HuH-7.5 (cell line): ENCODE data around the gene NDUFB11.

Source experiments
- DNase-seq: peaks from one replicate; pipeline ENCODE4 v3.0.0; 2011; ENCODE audit warnings: low spot score

NDUFB11 gene

DNA sequence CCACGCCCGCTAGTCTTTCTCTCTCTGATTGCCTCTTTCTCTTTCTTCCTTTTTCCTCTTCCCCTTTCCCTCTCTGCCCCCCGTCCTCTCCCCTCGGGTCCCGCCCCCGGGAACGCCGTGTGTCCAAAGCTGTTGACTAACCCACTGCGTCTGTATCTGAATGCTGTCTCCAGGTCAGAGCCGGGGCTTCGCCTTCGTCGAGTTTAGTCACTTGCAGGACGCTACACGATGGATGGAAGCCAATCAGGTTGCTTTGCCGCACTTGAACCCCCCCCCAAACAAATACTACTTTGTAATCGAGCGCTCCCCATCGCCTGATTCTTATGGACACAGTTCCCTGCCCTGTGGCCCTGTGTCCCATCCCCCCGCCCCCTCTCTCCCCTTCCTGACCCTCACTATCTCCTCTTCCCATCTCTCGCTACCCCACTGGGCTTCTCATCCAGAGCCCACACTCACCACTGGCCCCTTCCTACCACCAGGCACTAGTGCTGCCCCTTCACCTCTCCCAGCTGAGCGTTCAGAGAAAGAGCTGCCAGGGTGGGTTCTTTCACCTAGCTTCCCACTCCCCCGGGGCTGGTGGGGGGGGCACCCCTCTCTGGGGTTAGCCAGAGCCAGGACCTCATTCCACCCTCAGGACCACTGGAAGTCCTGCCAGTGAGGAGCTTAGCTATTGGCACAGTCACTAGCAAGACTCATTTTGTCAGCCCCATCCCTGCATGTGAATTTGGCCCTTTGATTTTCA, 30.5 kb upstream of the NDUFB11 start:
- DNase-seq = no peak

DNA sequence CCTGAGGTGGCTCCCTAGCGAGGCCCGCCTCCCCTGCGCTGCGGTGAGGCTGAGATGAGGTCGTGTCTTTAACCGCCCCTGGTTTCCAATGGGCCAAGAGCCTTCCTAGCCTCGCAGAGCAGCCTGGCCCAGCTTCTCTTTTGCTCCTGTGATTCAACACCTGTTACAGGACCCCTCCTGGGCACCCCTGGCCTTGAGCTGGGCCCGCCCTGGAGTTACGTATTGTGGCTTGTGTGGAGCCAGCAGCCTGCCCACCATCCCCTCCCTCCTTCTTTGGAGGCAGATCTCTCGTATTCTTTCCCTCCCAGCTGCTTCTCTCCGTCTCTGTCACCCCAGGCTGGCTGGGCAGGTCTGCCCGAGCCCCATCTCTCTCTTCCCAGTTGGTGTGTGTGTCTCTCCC, 29.9 kb upstream of the NDUFB11 start:
- DNase-seq = no peak

DNA sequence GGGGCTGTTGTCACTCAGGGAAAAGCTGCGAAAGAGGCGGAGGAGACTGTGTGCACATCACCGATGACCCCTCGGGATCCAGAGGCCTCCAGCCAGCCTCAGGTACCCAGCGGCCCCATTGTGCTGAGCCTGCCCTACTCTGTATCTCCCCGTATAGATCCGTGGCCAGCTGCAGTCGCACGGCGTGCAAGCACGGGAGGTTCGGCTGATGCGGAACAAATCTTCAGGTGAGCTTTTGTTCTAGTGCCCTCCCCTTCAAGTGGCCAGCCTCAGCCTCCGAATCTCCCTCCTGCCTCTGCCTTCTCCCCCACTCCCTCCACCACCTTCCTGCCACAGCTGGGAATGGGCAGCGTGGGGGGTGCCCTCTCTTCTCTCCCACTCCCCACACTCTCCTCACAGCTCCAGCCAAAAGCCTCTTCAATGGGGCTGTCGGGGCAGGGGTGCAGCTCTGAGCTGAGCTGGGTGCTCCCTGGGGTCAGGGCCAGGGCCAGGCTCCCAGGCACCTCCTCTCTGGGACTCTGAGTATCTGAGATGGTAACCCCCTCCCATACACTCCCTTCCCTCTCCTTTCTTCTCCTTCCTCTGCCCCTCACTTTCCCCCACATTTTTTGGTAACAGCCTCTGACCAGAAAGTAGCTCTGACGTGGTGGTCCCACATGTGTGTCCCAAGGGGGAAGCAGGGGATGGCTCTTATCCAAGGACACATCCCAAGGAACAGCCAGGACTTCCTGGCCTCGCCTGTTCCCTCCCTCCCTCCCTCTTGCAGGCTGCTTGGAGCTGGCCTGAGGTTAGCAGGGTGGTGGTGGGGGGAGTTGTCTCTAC, 28.7 kb upstream of the NDUFB11 start:
- DNase-seq = no peak

DNA sequence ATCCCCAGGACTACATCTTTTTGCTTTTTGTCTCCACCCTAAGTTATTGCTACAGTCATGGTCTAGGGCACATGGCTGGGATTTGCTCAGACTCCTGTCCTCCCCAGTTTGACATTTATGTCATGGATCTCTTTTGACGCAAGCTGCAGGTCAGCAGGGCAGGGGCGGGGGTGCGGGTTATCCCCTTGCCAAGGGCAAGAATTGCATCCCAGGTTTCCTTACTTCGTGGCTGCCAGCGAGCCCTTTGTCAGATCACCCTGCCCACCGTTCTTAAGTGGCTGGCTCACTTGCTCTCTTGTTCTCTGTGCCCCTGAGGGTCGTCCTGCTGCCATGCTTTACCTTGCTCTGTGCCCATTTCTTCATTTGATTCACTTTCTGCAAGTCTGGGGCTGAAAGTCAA, 28.0 kb upstream of the NDUFB11 start:
- no peak for DNase-seq

DNA sequence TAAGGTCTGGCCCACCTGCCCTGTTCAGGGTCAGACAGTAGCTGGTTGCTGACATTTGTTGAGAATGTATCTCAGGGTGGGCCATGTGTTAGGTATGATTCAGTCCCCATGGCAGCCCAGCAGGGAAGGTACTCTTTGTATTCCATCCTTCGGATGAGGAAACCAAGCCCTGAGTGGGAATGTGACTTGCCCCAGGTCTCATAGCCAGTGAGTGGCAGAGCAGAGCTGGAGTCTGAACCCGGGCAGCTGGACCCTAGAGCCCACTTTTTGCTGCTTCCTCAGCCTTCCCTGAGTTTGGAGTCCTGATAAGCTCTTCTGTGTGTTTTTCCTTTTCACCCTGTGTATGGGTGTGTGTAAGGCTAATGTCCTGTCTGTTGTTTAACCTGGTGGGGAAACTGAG, 27.5 kb upstream of the NDUFB11 start:
- no peak for DNase-seq

DNA sequence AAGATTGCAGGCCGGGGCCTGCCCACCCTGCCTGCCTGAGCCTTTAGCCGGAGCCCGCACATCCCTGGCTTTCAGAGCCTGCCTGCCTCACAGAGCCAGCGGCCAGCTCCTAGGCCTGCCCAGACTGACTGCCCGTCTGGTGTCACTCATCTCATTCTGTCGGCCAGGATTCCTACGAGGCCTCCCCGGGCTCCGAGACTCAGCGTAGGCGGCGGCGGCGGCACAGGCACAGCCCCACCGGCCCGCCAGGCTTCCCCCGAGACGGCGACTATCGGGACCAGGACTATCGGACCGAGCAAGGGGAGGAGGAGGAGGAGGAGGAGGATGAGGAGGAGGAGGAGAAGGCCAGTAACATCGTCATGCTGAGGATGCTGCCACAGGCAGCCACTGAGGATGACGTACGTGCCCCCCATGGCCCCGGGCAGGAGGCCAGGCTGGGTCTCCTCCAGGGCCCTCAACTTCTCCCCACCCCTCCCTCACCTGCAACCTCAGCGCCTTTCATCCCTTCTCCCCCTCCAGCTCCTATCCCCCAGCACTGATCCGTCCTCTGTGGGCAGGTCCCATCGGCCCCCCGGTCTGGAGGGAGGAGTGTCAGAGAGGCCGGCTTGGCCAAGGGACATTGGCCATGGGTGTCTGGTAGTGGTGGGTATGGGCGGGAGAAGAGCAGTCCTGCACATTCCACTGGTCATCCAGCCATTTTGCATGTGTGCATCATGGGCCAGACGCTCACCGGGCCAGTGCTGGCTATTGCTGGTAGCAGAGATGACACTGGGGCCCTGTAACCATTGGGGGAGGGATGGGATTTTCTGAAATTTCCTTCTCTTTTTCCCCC, 26.6 kb upstream of the NDUFB11 start:
- DNase-seq = no peak

DNA sequence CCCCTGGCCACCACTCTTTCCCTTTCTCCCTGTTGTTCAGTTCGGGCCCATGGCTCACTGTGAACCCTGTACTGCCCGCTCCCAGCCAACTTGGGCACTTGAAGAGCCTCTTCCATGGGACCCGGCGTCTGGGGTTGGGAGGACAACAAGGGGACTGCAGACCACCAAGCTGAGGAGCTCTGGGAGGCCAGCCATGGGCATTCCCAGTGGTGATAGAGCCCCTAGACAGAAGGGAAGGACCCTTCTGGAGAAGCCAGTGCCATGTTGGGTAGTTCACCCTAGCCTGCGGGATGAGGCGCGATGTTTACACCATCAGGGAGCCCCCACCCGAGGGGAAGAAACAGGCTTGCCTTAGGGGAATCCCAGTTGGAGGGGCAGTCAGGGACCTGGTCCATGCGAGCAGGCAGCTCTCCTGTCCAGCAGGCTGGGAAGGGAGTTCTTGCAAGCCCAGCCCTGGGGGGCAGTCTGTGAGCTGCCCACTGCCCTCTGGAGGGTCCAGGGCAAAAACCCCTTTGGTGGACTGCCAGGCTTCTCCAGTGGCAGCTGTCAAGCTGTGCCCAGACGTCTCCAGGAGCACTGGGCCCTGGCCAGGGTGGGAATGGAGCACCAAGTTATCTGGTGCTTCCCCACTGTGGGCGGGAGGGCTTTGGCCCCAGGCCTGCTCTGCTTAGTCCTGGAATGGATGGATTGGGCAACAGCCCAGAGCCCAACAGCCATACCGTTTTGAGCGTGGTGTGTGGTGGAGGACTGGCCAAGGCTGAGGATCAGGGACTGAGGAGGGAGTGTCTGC, 25.4 kb upstream of the NDUFB11 start:
- DNase-seq = no peak

DNA sequence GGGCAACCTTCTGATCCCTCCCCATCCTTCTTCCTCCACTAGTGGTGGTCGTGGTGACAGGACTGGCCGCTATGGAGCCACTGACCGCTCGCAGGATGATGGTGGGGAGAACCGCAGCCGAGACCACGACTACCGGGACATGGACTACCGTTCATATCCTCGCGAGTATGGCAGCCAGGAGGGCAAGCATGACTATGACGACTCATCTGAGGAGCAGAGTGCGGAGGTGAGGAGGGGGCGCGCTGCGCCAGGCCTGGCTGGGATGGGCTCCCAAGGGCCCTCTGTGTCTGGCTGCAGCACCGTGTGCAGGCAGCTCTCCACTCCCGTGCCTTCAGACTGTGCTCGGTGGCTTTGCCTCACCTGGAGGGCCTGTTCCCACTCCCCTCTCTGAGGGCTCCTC, 24.8 kb upstream of the NDUFB11 start:
- DNase-seq = no peak

DNA sequence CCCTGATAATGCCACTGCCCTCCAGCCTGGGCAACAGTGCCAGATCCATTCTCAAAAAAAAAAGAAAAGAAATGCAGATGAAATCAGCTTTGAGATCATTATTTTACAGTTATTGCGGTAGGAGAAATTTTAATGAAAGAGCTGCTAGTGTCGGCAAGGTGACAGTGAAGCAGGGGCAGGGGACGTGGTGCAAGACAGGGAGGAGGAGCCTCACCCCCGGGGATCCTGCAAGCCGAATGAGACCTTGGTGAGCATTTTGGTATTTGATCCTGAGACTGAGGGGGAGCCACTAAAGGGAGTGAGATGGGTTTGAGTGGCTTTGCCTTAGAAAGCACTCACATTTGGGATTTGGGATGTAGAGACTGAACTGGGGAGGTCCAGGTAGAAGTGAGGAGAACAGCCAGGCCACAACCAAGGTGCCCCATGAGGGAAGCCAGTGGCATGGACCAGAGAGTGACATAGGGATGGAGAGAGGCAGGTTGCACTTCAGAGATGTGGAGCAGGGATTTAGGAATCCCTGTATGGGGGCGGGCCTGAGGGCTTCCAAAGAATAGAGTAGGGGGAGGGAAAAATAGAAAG, 24.1 kb upstream of the NDUFB11 start:
- DNase-seq = no peak

DNA sequence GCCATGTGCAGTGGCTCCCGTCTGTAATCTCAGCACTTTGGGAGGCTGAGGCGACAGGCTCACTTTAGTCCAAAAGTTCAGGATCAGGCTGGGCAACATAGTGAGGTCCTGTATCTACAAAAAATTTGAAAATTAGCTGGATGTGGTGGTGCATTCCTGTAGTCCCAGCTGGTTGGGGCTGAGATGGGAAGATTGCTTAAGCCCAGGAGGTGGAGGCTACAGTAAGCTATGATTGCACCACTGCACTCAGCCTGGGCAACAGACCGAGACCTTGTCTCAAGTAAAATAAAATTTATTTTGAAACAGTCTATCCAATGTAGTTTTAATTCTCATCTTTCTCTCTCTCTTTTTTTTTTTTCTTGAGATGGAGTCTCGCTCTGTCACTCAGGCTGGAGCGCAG, 21.6 kb upstream of the NDUFB11 start:
- no peak for DNase-seq

DNA sequence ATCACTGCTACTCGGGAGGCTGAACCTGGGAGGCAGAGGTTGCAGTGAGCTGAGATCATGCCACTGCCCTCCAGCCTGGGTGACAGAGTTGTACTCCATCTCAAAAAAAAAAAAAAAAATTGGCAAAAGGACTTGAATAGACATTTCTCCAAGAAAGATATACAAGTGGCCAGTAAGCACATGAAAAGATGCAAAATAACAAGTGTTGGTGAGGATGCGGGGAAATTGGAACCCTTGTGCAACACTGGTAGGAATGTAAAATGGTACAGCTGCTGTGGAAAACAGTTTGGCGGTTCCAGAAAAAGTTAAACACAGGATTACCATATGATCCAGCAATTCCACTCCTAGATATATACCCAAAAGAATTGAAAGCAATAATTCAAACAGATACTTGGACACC, 19.9 kb upstream of the NDUFB11 start:
- DNase-seq = no peak

DNA sequence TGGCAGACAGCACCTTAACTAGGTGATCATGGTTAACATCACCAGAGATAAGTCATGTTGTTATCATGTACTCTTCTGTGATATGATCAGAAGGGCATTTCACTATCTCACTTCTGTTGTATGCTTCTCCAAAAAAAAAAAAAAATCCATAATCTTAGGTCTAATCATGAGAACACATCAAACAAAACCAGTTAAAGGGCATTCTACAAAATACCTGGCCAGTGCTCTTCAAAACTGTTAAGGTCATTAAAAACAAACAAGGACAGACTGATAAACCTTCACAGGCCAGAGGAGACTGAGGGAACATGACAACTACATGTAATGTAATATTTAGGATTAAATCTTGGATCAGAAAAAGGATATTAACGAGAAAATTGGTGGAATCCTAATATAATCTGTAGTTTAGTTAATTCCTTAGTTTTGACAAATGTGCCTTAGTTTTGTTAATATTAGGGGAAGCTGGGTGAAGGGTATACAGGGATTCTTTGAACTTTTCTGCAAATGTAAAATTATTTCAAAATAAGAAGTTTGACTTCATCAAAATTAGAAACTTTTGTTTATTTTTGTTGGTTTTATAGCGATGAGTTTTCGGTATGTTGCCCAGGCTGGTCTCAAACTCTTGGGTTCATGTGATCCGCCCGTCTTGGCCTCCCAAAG, 18.6 kb upstream of the NDUFB11 start:
- no peak for DNase-seq

DNA sequence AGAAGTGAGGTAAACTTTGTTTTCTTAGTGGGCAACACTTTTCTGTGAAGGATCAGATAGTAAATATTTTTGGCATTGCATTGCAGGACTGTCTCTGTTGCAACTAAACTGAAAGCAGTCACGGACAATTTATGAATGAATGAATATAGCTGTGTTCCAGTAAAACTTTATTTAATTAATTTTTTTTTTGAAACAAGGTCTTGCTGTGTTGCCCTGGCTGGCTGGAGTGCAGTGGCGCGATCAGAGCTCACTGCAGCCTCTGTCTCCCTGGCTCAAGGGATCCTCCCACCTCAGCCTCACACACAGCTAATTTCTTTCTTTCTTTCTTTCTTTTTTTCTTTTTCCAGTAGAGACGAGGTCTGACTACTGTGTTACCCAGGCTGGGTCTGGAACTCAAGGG, 16.3 kb upstream of the NDUFB11 start:
- no peak for DNase-seq

DNA sequence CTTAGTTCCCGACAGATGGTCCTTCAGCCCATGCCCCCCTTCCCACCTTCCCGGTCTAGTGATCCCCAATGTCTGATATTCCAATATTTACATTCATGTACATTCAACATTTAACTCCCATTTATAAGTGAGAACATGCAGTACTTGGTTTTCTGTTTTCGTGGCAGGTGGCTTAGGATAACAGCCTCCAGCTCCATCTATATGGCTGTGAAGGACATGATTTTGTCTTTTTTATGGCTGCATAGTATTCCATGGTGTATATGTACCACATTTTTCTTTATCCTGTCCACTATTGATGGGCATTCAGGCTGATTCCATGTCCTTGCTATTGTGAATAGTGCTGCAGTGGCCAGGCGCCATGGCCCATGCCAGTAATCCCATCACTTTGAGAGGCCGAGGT, 14.3 kb upstream of the NDUFB11 start:
- DNase-seq = no peak

DNA sequence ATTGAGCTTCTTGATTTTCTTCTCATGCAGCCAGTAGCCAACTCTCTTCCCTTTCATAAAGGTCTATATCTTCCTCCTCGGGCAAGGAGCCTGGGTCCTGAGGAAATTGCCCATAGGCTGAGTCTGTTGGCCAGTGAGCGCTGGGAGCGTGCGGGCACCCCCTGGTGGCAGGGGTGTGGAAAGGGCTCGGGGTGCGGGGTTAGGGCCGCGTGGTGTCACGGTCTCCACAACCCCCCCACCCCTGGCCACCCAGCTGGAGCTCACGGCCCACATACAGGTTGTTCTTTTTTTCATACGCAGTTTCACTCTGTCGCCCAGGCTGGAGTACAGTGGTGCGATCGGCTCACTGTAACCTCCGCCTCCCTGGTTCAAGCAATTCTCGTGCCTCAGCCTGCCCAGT, 13.6 kb upstream of the NDUFB11 start:
- no peak for DNase-seq

DNA sequence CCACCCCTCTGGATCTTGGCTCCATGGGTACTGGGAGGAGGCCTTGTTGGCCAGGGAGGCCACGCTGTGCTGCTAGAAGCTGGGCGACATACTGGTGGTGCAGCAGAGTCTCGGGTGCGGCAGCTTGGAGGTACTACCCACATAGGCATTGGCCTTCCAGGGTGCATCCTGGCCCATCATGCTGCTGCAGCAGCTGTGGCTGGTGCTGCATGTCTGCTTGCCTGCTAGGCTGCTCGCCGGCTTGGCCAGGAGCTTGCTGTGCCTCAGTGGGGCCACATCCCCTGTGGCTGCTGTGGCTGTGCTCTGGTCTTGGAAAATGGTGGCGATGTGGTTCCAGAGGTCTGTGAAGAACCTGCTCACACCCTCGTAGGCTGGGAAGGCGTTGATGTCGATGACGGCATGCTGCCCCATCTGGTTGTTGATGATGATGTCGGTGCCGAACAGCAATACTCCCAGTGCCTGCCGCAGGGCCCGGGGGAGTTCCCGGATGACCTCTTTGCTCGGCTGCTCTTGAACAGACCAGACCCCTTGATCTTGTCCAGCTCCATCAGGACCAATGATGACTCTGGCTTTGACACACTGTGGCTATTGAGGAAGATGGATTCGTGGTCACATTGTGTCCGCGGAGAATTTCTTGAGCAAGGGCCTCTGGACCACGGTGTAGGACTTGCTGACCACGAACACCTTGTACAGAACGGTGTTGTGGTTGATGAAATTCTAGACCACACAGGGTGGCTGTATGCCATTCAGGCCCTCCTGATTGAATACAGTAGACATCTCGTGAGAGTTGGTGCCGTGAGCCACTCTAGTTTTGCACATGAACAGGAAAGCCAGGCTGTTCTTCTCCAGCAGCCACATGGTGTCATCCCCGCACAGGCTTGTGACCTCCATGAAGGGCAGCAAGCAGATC, 12.4 kb upstream of the NDUFB11 start:
- no peak for DNase-seq

DNA sequence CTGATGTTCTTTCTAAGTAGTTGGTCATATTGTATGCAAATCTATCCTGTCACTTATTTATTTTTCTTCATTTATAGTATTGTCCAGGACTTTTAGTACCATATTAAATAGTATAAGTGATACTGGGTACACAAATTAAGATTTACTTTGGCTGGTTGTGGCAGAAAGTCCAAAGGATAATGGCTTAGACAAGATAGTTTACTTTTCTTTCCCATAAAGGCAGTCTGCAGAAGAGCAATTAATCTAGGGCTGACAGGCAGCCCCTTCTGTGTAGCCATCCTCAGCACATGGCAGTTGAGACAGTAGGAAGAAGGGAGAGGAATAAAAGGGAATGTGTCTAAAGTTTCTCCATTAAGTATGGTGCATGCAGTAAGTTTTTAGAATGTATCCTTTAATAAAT, 6.9 kb upstream of the NDUFB11 start:
- DNase-seq = no peak

DNA sequence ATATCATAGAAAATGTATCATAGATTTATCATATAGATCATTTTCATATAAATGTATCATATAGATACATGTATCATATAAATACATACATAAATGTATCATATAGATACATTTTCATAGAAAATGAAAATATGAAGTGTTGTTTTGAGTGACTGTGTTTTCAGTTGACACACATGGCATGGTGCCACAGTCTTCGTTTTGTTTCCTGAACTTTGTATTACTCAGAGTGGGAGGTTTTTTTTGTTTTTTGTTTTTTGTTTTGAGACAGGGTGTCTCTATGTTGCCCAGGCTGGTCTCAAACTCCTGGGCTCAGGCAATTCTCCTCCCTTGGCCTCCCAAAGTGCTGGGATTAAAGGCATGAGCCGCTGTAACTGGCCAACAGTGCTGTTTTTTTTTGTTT, 4.4 kb upstream of the NDUFB11 start:
- no peak for DNase-seq

DNA sequence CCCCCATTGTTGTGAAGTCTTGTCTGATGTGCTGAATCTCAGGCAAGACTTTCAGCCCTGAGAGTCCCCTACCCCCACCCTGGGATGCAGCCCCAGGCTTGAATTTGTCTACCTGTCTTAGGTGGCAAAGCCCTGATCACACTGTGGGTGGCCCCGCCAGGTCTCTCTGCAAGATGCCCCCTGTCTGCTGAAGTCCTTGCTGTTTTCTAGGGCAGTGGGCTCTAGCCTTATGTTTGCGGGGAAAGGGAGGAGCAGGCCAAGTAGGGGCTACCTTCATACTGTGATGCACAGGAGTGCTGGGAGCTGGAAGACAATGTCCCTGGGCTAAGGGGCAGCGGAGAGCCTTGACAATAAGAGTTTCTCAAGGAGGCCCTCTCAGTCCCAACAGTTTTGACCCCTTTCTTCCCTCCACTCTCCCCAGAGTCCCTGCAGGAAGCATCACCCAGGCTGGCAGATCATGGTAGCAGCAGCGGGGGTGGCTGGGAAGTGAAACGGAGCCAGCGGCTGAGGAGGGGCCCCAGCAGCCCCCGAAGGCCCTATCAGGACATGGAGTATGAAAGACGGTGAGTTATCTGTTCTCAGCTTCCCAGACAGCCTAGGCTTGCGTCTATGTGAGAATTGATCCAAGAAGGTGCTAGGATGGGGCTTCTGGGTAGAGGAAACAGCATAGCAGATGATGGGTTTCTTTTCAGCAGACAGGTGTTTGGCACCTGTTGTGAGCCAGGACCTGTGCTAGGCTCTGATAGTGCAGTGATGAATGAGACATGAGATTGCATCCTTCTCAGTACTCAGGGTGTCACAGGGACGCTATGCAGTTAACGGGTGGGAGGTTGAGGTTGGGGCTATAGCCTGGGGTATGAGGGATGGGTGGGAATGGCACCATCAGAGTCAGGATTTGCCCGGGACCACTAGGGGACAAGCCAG, 2.7 kb upstream of the NDUFB11 start:
- DNase-seq = no peak
